HepG2 (cell line): ENCODE results near the gene NF2. TPM values are rescaled to one million over a fixed set of nuclear protein-coding genes. Genes with fewer than 3 reads are reported as not detected.

ENCODE experiments used
- ATAC-seq: fragments of 200-7000 bp; cut with Tn5 transposase; 3 replicates; pipeline ENCODE4 v1.9.1; 2020; ENCODE audit warnings: mild to moderate bottlenecking, moderate library complexity
- BruUV-seq: library from RNA; stranded (reverse); fragments of 400-500 nt; replicated peaks from 2 replicates; lab custom pipeline; 2021; lab: Mats Ljungman, UMichigan
- CTCF ChIA-PET: fragments of 300-600 bp; formaldehyde crosslinking; extraction: SDS; loops from one replicate; lab custom pipeline; 2021; ENCODE audit warnings: low total read pairs, inconsistent platforms, low intra/inter-chr PET ratio; lab: Yijun Ruan, JAX
- POLR2A ChIA-PET: fragments of 350-600 bp; sonication (Branson Sonifier 250); formaldehyde crosslinking; loops from one replicate; lab custom pipeline; 2020; ENCODE audit warnings: antibody characterized with exemption, inconsistent platforms; lab: Yijun Ruan, JAX
- DNase-seq: peaks from one replicate; pipeline ENCODE4 v3.0.0-alpha.2; 2015; ENCODE audit warnings: low spot score
- FAIRE-seq: peaks from 3 replicates; lab custom pipeline; 2011; peaks lifted over from hg19 to GRCh38; lab: Jason Lieb, UNC
- H2AFZ ChIP-seq: one replicate; pipeline ENCODE4 v1.6.1; 2011; ENCODE audit warnings: low read length, inconsistent platforms
- H3K27ac ChIP-seq: fragments of 300-600 bp; 3 replicates; pipeline ENCODE4 v1.8.0; 2011; ENCODE audit warnings: mixed run types, mild to moderate bottlenecking, mixed read lengths, low read length, inconsistent platforms; ENCODE audit not compliant: insufficient read depth; ENCODE audit errors: extremely low read length
- H3K27me3 ChIP-seq, 2 experiments: fragments of 200-600 bp in 1 of 2; 2 replicates in 1 of 2; 3 replicates in 1 of 2; pipeline versions ENCODE4 v1.6.0 to v1.8.0; 2011; ENCODE audit warnings: low read length in 2 of 2, mild to moderate bottlenecking in 2 of 2, moderate library complexity in 2 of 2, inconsistent platforms in 1 of 2; ENCODE audit not compliant: insufficient read depth in 2 of 2, control insufficient read depth in 1 of 2
- H3K36me3 ChIP-seq, 2 experiments: fragments of 200-600 bp in 1 of 2; replicated peaks in 1 of 2; 2 replicates in 1 of 2; 3 replicates in 1 of 2; pipeline versions ENCODE4 v1.5.1 to v1.8.0; 2011; ENCODE audit warnings: low read length in 2 of 2, inconsistent platforms in 1 of 2; ENCODE audit not compliant: insufficient read depth in 2 of 2, control insufficient read depth in 1 of 2
- H3K4me1 ChIP-seq: 2 replicates; pipeline ENCODE4 v1.5.1; 2012; ENCODE audit warnings: low read length, inconsistent platforms; ENCODE audit not compliant: insufficient read depth
- H3K4me2 ChIP-seq: 2 replicates; pipeline ENCODE4 v1.6.0; 2011; ENCODE audit warnings: low read depth, low read length, inconsistent platforms
- H3K4me3 ChIP-seq, 3 experiments: fragments of 200-600 bp in 1 of 3; sonication (generic), shearing (Covaris generic) in 1 of 3; replicated peaks in 1 of 3; 2 replicates each; pipeline ENCODE4 v1.5.1; 2011 to 2016; ENCODE audit warnings: low read length in 3 of 3, inconsistent platforms in 2 of 3, low read depth in 2 of 3, mild to moderate bottlenecking in 2 of 3, control low read depth in 1 of 3, mixed read lengths in 1 of 3; ENCODE audit not compliant: insufficient read depth in 1 of 3
- H3K79me2 ChIP-seq: one replicate; pipeline ENCODE4 v1.6.1; 2011; ENCODE audit warnings: low read length, inconsistent platforms; ENCODE audit not compliant: insufficient read depth
- H3K9ac ChIP-seq: 2 replicates; pipeline ENCODE4 v1.6.0; 2011; ENCODE audit warnings: mild to moderate bottlenecking, low read depth, low read length, inconsistent platforms; ENCODE audit not compliant: insufficient read depth
- H3K9me3 ChIP-seq: 2 replicates; pipeline ENCODE4 v1.5.1; 2012; ENCODE audit warnings: mild to moderate bottlenecking, low read length
- H4K20me1 ChIP-seq: 2 replicates; pipeline ENCODE4 v1.6.0; 2011; ENCODE audit warnings: inconsistent platforms, mild to moderate bottlenecking, low read length, moderate library complexity; ENCODE audit not compliant: insufficient read depth
- AFF4 ChIP-seq: sonication (generic); formaldehyde crosslinking; IDR thresholded peaks from 2 replicates; pipeline ENCODE4 v1.4.0; 2020; ENCODE audit warnings: missing genetic modification reagents
- CCAR2 ChIP-seq: fragments of 200-400 bp; formaldehyde crosslinking; optimal IDR thresholded peaks from 2 replicates; pipeline ENCODE3; 2018; ENCODE audit warnings: low read depth, mild to moderate bottlenecking, low read length, moderate library complexity
- ELF3 ChIP-seq: IDR thresholded peaks from 2 replicates; pipeline ENCODE4 v1.6.1; 2016; ENCODE audit warnings: missing genetic modification reagents, missing compliant biosample characterization
- HINFP ChIP-seq: sonication (generic); formaldehyde crosslinking; IDR thresholded peaks from 2 replicates; pipeline ENCODE4 v1.4.0; 2020; ENCODE audit warnings: low read depth, mild to moderate bottlenecking, missing genetic modification reagents
- LRRFIP1 ChIP-seq: sonication (generic); formaldehyde crosslinking; conservative IDR thresholded peaks from 2 replicates; pipeline ENCODE4 v1.4.0; 2020; ENCODE audit warnings: missing genetic modification reagents
- MZF1 ChIP-seq: sonication (generic); formaldehyde crosslinking; IDR thresholded peaks from 2 replicates; pipeline ENCODE4 v1.8.1; 2023; ENCODE audit warnings: mild to moderate bottlenecking, missing genetic modification reagents, borderline replicate concordance
- POLR2AphosphoS2 ChIP-seq: IDR thresholded peaks from 2 replicates; pipeline ENCODE4 v1.6.1; 2011; ENCODE audit warnings: low read depth, low read length, improper control_type of control experiment
- YEATS2 ChIP-seq: sonication (generic); formaldehyde crosslinking; IDR thresholded peaks from 2 replicates; pipeline ENCODE4 v1.4.0; 2020; ENCODE audit warnings: missing genetic modification reagents, borderline replicate concordance
- ZNF296 ChIP-seq: sonication (generic); formaldehyde crosslinking; conservative IDR thresholded peaks from 2 replicates; pipeline ENCODE4 v1.5.0; 2020; ENCODE audit warnings: mild to moderate bottlenecking, missing genetic modification reagents
- ZNF326 ChIP-seq: sonication (generic); formaldehyde crosslinking; IDR thresholded peaks from 2 replicates; pipeline ENCODE4 v1.4.0; 2020; ENCODE audit warnings: missing genetic modification reagents, borderline replicate concordance
- ZNF343 ChIP-seq: sonication (generic); formaldehyde crosslinking; IDR thresholded peaks from 2 replicates; pipeline ENCODE4 v1.4.0; 2020; ENCODE audit warnings: mild to moderate bottlenecking, missing genetic modification reagents
- ZNF816 ChIP-seq: sonication (generic); formaldehyde crosslinking; IDR thresholded peaks from 2 replicates; pipeline ENCODE4 v1.8.0; 2022; ENCODE audit warnings: missing genetic modification reagents, mild to moderate bottlenecking, borderline replicate concordance
- WGBS: methylation state at CpG from one replicate; pipeline ENCODE4 v1.1.6; 2017; ENCODE audit warnings: low lambda C conversion rate; 5-methylcytosine and 5-hydroxymethylcytosine counted together
- in situ Hi-C: cut with HindIII; loops from 2 replicates; pipeline ENCODE4 v1.10.0; 2017; ENCODE audit warnings: low pct_unique_long_range_greater_than_20kb; ENCODE audit not compliant: extremely low pct_ligation_motif_present
- intact Hi-C: fragments of 100-400 bp; cut with micrococcal nuclease; formaldehyde crosslinking; loops from one replicate; pipeline ENCODE4 v1.10.0; 2022; ENCODE audit not compliant: unreplicated experiment
- polyA plus RNA-seq, 8 experiments: library from polyadenylated mRNA; depleted of rRNA in 3 of 8; stranded (reverse) in 7 of 8; unstranded in 1 of 8; fragments of >200 nt; fragmentation: Illumina TruSeq in 4 of 8; extraction: Trizol in 4 of 8; gene quantifications; 2 replicates each; pipeline versions ENCODE4 v1.2.1 to v1.2.3, GENCODE V29; 2011 to 2016; ENCODE audit warnings: low read depth in 4 of 8, missing spikeins in 1 of 8, mixed read lengths in 1 of 8; ENCODE audit not compliant: insufficient read depth in 1 of 8
- total RNA-seq, 5 experiments: library from RNA; depleted of rRNA; stranded (reverse); fragments of >200 nt; fragmentation: Illumina TruSeq; extraction: Trizol; gene quantifications; 2 replicates each; pipeline ENCODE4 v1.2.3, GENCODE V29; 2016; ENCODE audit warnings: low read depth in 1 of 5

The NF2 gene
- total and polyA plus RNA-seq, 2 of the 13 experiments (the other 11 are each of a cell fraction or from before 2014, with no cell fraction given): 9.3 to 33.3 TPM

GRCh38 chr22:29712119-29712518 lies 108.7 kb downstream of the NF2 start:
- Histone ChIP-seq H3K27me3 (peaks cover 15 to 68% of the 10 kb centered on the region in 2 experiments; a peak in 4 of 5 replicates), H3K9me3 (no peaks in the 10 kb centered on the region), H2AFZ (no peak overlapping the region), H3K4me2 (no peak overlapping the region), H3K9ac (no peak overlapping the region), H3K36me3 (no peaks in the 10 kb centered on the region), H3K79me2 (no peaks in the 10 kb centered on the region), H3K4me3 (no peak overlapping the region), H3K27ac (no peak overlapping the region), H3K4me1 (peaks cover 11% of the 10 kb centered on the region; the same call in 1 of the 2 replicates), H4K20me1 (peaks cover 12% of the 10 kb centered on the region; the same call in 1 of the 2 replicates)
- in situ Hi-C loops: no loop called here
- BruUV-seq: no TSS peak
- DNase-seq: no peak
- CTCF ChIA-PET: no interaction called here
- intact Hi-C loops: no loop called here
- FAIRE-seq: no peak
- TF ChIP-seq HINFP (CRISPR knock-in tag) (no peak), LRRFIP1 (CRISPR knock-in tag) (no peak), MZF1 (CRISPR knock-in tag) (no peak), ZNF326 (no peak), POLR2AphosphoS2 (no peak), AFF4 (CRISPR knock-in tag) (no peak), ZNF816 (CRISPR knock-in tag) (no peak), ZNF296 (CRISPR knock-in tag) (no peak), CCAR2 (no peak), ELF3 (CRISPR knock-in tag) (no peak), ZNF343 (CRISPR knock-in tag) (no peak), YEATS2 (no peak)
- POLR2A ChIA-PET: no interaction called here
- ATAC-seq: no peak
- WGBS: 44% methylated on average over 2 of the region's 2 CpGs
